Esophagus muscularis mucosa (tissue), 4 donors: ENCODE data around the gene TCERG1L. TPM values are rescaled to one million over a fixed set of nuclear protein-coding genes. Genes with fewer than 3 reads are reported as not detected.

Source experiments
- DNase-seq: peaks from one replicate; pipeline ENCODE4 v3.0.0-alpha.2; 2017; ENCODE audit errors: extremely low spot score
- H3K27ac ChIP-seq, 4 donors: fragments of 200-600 bp; sonication (generic); replicated peaks in 1 of 4; 1 replicate in 3 of 4; 2 replicates in 1 of 4; pipeline ENCODE4 v1.5.1; 2016 to 2019; ENCODE audit warnings: mild to moderate bottlenecking in 1 of 4
- H3K27me3 ChIP-seq, 4 donors: fragments of 200-600 bp; sonication (generic); one replicate each; pipeline versions ENCODE4 v1.5.1 to v1.6.0; 2016 to 2019
- H3K36me3 ChIP-seq, 4 donors: fragments of 200-600 bp; sonication (generic); one replicate each; pipeline ENCODE4 v1.5.1; 2016 to 2019
- H3K4me1 ChIP-seq, 4 donors: fragments of 200-600 bp; sonication (generic); one replicate each; pipeline ENCODE4 v1.5.1; 2016 to 2019
- H3K4me3 ChIP-seq, 4 donors: fragments of 200-600 bp; sonication (generic); 1 replicate in 2 of 4; 2 replicates in 2 of 4; pipeline ENCODE4 v1.5.1; 2016 to 2019; ENCODE audit warnings: mild to moderate bottlenecking in 4 of 4, moderate library complexity in 1 of 4
- H3K9me3 ChIP-seq, 4 donors: fragments of 200-600 bp; sonication (generic); 1 replicate in 3 of 4; 2 replicates in 1 of 4; pipeline ENCODE4 v1.5.1; 2016 to 2019
- EP300 ChIP-seq: sonication (generic); formaldehyde crosslinking; IDR thresholded peaks from one replicate; pipeline ENCODE4 v1.6.1; 2017; ENCODE audit warnings: antibody characterized with exemption
- POLR2A ChIP-seq: fragments of 450-650 bp; IDR thresholded peaks from one replicate; pipeline ENCODE4 v1.6.1; 2017; ENCODE audit warnings: antibody characterized with exemption, moderate library complexity, mild to moderate bottlenecking, low read depth
- POLR2AphosphoS5 ChIP-seq, 2 donors: sonication (generic); formaldehyde crosslinking; IDR thresholded peaks; one replicate each; pipeline ENCODE4 v1.6.1; 2017; ENCODE audit warnings: antibody characterized with exemption in 2 of 2
- WGBS: methylation state at CpG from one replicate; pipeline ENCODE4 v1.1.5; 2018; 5-methylcytosine and 5-hydroxymethylcytosine counted together
- intact Hi-C: fragments of 100-400 bp; cut with DNase I; formaldehyde crosslinking; loops from one replicate; pipeline ENCODE4 v1.15.1; 2023
- total RNA-seq, 4 donors: library from RNA; depleted of rRNA; stranded (reverse); fragments of >200 nt; gene quantifications; one replicate each; pipeline versions ENCODE4 v1.1.0 to v1.2.1, GENCODE V29; 2016
- TF ChIP-seq, protein P1 (sequence below), 3 experiments: fragments of 200-600 bp in 2 of 3; fragments of 450-650 bp in 1 of 3; sonication (generic) in 2 of 3; IDR thresholded peaks; one replicate each; pipeline ENCODE4 v1.5.1; 2017 to 2019; ENCODE audit warnings: antibody characterized with exemption in 3 of 3, mild to moderate bottlenecking in 2 of 3, moderate library complexity in 1 of 3

The TCERG1L gene
- total RNA-seq, 4 donors from 2014 or later, result not detected

DNA sequence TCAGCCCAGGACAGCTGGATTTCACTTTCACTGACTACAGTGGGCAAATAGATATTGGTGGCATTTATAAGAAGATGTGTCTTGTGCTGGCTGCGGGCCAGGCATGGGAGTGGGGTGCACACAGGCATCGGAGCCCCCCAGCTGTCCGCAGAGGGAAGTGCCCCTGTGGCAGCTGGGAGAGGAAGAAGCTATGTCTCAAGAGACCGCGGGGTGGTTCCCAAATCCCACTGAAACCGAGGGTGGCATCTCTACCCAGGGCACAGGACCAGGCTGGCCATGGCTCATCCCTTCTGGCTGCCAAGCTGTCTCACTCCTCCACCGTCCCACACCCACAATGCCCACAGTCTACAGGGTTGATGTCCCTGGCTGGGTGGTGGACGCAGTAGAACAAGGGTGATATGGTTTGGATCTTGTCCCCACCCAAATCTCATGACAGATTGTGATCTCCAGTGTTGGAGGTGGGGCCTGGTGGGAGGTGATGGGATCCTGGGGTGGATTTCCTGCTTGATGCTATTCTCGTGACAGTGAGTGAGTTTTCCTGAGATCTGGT, 94.8 kb downstream of the TCERG1L start:
- Histone ChIP-seq H3K27me3 (peaks cover 0 to 28% (median 0%) of the 10 kb centered on the region in 4 donors), H3K4me1 (no peaks in the 10 kb centered on the region), H3K36me3 (no peaks in the 10 kb centered on the region), H3K27ac (no peak overlapping the region), H3K4me3 (no peak overlapping the region), H3K9me3 (no peaks in the 10 kb centered on the region)
- no peak for DNase-seq
- intact Hi-C loops, result no loop called here
- no peak for TF ChIP-seq EP300
- no peak for TF ChIP-seq POLR2AphosphoS5 (IDR thresholded peaks at IDR 0.05)
- TF ChIP-seq, protein P1, sequence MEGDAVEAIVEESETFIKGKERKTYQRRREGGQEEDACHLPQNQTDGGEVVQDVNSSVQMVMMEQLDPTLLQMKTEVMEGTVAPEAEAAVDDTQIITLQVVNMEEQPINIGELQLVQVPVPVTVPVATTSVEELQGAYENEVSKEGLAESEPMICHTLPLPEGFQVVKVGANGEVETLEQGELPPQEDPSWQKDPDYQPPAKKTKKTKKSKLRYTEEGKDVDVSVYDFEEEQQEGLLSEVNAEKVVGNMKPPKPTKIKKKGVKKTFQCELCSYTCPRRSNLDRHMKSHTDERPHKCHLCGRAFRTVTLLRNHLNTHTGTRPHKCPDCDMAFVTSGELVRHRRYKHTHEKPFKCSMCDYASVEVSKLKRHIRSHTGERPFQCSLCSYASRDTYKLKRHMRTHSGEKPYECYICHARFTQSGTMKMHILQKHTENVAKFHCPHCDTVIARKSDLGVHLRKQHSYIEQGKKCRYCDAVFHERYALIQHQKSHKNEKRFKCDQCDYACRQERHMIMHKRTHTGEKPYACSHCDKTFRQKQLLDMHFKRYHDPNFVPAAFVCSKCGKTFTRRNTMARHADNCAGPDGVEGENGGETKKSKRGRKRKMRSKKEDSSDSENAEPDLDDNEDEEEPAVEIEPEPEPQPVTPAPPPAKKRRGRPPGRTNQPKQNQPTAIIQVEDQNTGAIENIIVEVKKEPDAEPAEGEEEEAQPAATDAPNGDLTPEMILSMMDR (IDR thresholded peaks at IDR 0.05), result no peak
- TF ChIP-seq POLR2A, result no peak
- WGBS, result 85% methylated on average over 9 of the region's 9 CpGs

DNA sequence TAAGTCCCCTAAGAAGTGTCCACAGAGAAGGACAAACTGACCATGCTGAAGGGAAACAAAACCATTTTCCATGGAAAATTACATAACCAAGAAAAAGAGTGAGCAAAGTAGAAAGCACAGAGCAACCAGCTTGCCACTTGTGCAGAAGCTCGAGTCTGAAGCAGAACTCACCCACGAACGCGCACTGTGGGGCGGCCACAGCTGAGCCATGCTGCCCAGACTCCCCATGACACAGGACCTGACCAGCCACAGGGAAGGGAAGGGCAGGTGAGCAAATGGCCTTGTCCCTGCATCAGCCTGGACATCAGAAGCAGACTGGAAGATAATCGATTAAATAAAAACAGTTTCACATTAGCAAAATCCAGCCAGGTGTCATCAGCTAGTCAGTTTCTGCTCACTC, 95.7 kb downstream of the TCERG1L start:
- no peak overlapping the region for H3K27ac ChIP-seq
- intact Hi-C loops, result no loop called here
- H3K4me3 ChIP-seq, result no peak overlapping the region
- H3K9me3 ChIP-seq, result no peaks in the 10 kb centered on the region
- no peaks in the 10 kb centered on the region for H3K36me3 ChIP-seq
- DNase-seq, result no peak
- no peaks in the 10 kb centered on the region for H3K4me1 ChIP-seq
- no peak for TF ChIP-seq POLR2AphosphoS5 (IDR thresholded peaks at IDR 0.05)
- no peak for TF ChIP-seq POLR2A
- TF ChIP-seq, protein P1 (IDR thresholded peaks at IDR 0.05), result no peak
- TF ChIP-seq EP300, result no peak
- WGBS, result 93% methylated on average over 6 of the region's 6 CpGs
- H3K27me3 ChIP-seq, result peaks cover 0 to 22% (median 0%) of the 10 kb centered on the region in 4 donors

DNA sequence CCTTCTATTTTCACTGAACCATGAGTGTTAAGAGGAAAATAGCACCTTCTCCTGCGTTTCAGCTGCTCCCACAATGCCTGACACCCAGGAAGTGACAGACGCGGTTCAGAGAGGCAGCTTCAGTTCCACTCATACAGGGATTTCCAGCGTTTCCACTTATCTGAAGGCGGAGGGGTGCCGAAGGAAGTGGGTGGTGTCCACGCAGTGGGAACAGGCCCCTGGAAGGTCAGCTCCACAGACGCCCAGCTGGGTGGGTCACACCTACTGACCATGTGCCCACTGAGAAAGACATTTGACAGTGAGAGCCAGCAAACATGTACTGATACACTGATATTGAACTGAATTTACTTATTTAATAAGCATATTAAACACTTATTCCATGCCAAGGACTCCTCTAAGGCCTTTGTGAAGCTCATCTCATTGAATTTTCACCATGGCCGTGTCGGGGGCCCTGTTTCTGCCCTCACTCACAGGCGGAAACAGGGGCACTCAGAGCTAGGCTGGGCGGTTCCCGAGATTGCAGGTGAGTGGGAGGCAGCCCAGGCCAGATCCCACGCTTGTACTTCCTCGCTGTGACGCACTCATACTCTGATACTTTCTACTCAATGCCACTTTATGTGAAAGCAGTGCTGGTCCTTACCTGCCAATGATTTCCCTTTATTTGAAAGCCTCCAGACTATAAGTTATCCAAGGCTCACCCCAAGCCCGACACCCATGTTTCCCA, 96.8 kb downstream of the TCERG1L start:
- intact Hi-C loops, result no loop called here
- Histone ChIP-seq H3K4me3 (no peak overlapping the region), H3K9me3 (no peaks in the 10 kb centered on the region), H3K27me3 (peaks cover 0 to 12% (median 0%) of the 10 kb centered on the region in 4 donors), H3K36me3 (no peaks in the 10 kb centered on the region), H3K27ac (no peak overlapping the region), H3K4me1 (no peaks in the 10 kb centered on the region)
- DNase-seq, result no peak
- TF ChIP-seq POLR2AphosphoS5 (IDR thresholded peaks at IDR 0.05) (no peak), EP300 (no peak)
- TF ChIP-seq, protein P1 (IDR thresholded peaks at IDR 0.05), result no peak
- 85% methylated on average over 17 of the region's 17 CpGs for WGBS

DNA sequence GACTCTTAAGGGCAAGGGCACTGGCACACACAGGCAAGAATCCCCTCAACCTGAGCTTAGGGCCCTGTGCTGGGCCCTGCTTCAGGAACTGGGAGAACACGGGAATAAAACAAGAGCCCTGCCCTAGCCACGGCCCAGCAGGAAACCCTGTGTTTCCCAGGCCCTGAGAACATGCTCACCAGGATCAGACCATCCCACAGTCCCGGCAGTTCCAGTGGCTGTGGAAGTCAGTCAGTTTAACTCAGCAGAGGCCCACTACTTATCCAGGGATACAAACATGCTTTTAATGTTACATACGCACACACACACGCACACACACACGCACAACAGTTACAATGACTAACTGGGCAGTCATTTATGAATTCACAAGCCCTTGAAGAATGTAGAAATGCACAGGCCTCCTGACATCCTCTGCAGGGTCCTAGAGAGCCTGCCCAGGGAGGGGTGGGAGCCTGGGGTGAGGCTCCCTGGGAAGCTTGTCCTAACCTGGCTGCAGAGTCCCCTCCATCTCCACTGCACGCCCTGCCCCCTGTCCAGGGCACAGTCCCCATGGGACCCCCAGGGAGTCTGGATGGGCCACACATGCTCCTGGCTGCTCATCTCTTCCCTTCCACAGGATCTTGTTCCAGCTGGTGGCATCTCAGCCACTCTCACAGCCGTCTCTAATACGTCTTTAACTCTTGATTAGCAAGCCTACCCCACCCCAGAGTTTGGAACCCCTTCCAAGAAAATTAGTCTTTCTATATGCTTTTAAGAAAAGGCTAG, 97.6 kb downstream of the TCERG1L start:
- DNase-seq, result no peak
- no peaks in the 10 kb centered on the region for H3K9me3 ChIP-seq
- no peak overlapping the region for H3K27ac ChIP-seq
- intact Hi-C loops, result no loop called here
- H3K36me3 ChIP-seq, result no peaks in the 10 kb centered on the region
- 72% methylated on average over 9 of the region's 9 CpGs for whole genome bisulfite sequencing
- peaks cover 0 to 5% (median 0%) of the 10 kb centered on the region in 4 donors for H3K27me3 ChIP-seq
- H3K4me1 ChIP-seq, result no peaks in the 10 kb centered on the region
- TF ChIP-seq POLR2AphosphoS5 (IDR thresholded peaks at IDR 0.05), result no peak
- TF ChIP-seq, protein P1 (IDR thresholded peaks at IDR 0.05), result no peak
- no peak for TF ChIP-seq EP300
- no peak for TF ChIP-seq POLR2A
- H3K4me3 ChIP-seq, result no peak overlapping the region
